ENCODE measurements around the gene ANKDD1B. TPM values are rescaled to one million over a fixed set of nuclear protein-coding genes. Genes with fewer than 3 reads are reported as not detected.

ANKDD1B gene
- total and polyA plus RNA-seq, 2 of the 13 experiments (the other 11 are each of a cell fraction or from before 2014, with no cell fraction given): 0.12 to 0.27 TPM

- TF ChIP-seq DRAP1 (CRISPR knock-in tag; IDR thresholded peaks at IDR 0.05) (0 out of 2 replicates have a peak, but pooled peaks have one; percentile 15), E2F5 (CRISPR knock-in tag; conservative IDR thresholded peaks at IDR 0.05) (no peak), ZNF143 (CRISPR knock-in tag; IDR thresholded peaks at IDR 0.05) (no peak), ETV6 (CRISPR knock-in tag; conservative IDR thresholded peaks at IDR 0.05) (no peak), KLF16 (CRISPR knock-in tag; IDR thresholded peaks at IDR 0.05) (no peak), SP5 (CRISPR knock-in tag; IDR thresholded peaks at IDR 0.05; ENCODE audit: borderline replicate concordance, low read depth) (no peak), KMT2B (CRISPR knock-in tag; IDR thresholded peaks at IDR 0.05) (0 out of 2 replicates have a peak, but pooled peaks have one; percentile 12), GFI1 (CRISPR knock-in tag; IDR thresholded peaks at IDR 0.05; ENCODE audit: borderline replicate concordance) (no peak; the same call in 1 of the 2 replicates), ZNF761 (CRISPR knock-in tag; conservative IDR thresholded peaks at IDR 0.05) (no peak), ZNF749 (CRISPR knock-in tag; IDR thresholded peaks at IDR 0.05; ENCODE audit: borderline replicate concordance) (no peak), FOXK1 (CRISPR knock-in tag; IDR thresholded peaks at IDR 0.05; ENCODE audit: borderline replicate concordance, low read depth) (no peak), TFDP2 (CRISPR knock-in tag; IDR thresholded peaks at IDR 0.05) (no peak), MEF2D (CRISPR knock-in tag; IDR thresholded peaks at IDR 0.05) (no peak)
- TF ChIP-seq, protein P1, sequence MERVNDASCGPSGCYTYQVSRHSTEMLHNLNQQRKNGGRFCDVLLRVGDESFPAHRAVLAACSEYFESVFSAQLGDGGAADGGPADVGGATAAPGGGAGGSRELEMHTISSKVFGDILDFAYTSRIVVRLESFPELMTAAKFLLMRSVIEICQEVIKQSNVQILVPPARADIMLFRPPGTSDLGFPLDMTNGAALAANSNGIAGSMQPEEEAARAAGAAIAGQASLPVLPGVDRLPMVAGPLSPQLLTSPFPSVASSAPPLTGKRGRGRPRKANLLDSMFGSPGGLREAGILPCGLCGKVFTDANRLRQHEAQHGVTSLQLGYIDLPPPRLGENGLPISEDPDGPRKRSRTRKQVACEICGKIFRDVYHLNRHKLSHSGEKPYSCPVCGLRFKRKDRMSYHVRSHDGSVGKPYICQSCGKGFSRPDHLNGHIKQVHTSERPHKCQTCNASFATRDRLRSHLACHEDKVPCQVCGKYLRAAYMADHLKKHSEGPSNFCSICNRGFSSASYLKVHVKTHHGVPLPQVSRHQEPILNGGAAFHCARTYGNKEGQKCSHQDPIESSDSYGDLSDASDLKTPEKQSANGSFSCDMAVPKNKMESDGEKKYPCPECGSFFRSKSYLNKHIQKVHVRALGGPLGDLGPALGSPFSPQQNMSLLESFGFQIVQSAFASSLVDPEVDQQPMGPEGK (CRISPR knock-in tag; IDR thresholded peaks at IDR 0.05): no peak
- TF ChIP-seq, protein P2, sequence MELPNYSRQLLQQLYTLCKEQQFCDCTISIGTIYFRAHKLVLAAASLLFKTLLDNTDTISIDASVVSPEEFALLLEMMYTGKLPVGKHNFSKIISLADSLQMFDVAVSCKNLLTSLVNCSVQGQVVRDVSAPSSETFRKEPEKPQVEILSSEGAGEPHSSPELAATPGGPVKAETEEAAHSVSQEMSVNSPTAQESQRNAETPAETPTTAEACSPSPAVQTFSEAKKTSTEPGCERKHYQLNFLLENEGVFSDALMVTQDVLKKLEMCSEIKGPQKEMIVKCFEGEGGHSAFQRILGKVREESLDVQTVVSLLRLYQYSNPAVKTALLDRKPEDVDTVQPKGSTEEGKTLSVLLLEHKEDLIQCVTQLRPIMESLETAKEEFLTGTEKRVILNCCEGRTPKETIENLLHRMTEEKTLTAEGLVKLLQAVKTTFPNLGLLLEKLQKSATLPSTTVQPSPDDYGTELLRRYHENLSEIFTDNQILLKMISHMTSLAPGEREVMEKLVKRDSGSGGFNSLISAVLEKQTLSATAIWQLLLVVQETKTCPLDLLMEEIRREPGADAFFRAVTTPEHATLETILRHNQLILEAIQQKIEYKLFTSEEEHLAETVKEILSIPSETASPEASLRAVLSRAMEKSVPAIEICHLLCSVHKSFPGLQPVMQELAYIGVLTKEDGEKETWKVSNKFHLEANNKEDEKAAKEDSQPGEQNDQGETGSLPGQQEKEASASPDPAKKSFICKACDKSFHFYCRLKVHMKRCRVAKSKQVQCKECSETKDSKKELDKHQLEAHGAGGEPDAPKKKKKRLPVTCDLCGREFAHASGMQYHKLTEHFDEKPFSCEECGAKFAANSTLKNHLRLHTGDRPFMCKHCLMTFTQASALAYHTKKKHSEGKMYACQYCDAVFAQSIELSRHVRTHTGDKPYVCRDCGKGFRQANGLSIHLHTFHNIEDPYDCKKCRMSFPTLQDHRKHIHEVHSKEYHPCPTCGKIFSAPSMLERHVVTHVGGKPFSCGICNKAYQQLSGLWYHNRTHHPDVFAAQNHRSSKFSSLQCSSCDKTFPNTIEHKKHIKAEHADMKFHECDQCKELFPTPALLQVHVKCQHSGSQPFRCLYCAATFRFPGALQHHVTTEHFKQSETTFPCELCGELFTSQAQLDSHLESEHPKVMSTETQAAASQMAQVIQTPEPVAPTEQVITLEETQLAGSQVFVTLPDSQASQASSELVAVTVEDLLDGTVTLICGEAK (IDR thresholded peaks at IDR 0.05): no peak
- TF ChIP-seq, protein P2 (CRISPR knock-in tag; IDR thresholded peaks at IDR 0.05): no peak; the same call in 1 of the 2 replicates
Measured at GRCh38 chr5:75668977-75669689, 57.9 kb downstream of the ANKDD1B start (continued).
